ENCODE measurements around the gene GMNN.

DNA sequence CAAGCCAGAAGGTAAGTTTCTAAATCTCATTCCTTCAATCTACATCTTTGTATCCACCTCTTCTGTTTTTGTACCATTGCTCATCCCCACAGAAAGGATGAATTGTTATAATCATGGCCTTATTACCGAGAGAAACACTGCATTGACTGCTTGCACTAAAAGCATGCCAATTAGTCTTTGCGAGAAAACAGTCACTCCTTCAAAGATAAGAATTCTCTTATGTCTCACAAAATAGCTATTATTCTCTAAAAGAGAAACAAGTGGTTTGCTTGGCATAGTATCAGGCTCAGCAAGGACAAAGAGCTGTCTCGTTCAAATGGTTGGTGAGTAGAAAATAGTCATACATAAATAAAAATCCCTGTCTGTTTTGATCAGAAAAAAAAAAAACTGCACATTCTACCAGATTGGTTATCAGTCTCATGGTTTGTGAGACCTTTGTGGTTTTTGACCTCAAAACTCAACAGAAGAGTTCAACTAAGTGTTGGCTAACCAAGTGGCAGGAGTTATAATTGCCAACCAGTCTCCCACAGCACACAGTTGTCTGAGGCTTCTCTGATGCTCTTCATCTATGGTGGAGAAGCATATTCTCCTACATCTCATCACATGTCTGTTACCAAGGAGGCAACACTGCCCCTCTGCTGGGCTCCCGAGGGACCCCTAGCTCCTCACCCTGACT lies 59.1 kb downstream of the GMNN start:
- TF ChIP-seq EZH2 (IDR thresholded peaks at IDR 0.05; ENCODE audit: borderline replicate concordance, insufficient read depth, low read depth, low read length, poor library complexity, severe bottlenecking) (no peak), CTCF (IDR thresholded peaks at IDR 0.05) (no peak)
